HepG2 (cell line): ENCODE results near the gene GJC2. TPM values are rescaled to one million over a fixed set of nuclear protein-coding genes. Genes with fewer than 3 reads are reported as not detected.

Source experiments
- BCL6 ChIP-seq: IDR thresholded peaks from 2 replicates; pipeline ENCODE4 v1.6.1; 2016; ENCODE audit warnings: missing genetic modification reagents, missing compliant biosample characterization
- CENPX ChIP-seq: sonication (generic); formaldehyde crosslinking; IDR thresholded peaks from 2 replicates; pipeline ENCODE4 v1.9.0; 2021; ENCODE audit warnings: mild to moderate bottlenecking, missing genetic modification reagents, moderate library complexity
- EP300 ChIP-seq, 3 experiments: sonication (generic) in 1 of 3; formaldehyde crosslinking in 1 of 3; IDR thresholded peaks; 2 replicates each; pipeline versions ENCODE4 v1.5.1 to v1.6.1; 2011 to 2020; ENCODE audit warnings: low read depth in 2 of 3, low read length in 2 of 3, borderline replicate concordance in 1 of 3, improper control_type of control experiment in 1 of 3, mild to moderate bottlenecking in 1 of 3, missing genetic modification reagents in 1 of 3, moderate library complexity in 1 of 3
- HES4 ChIP-seq: sonication (generic); formaldehyde crosslinking; IDR thresholded peaks from 2 replicates; pipeline ENCODE4 v1.9.0; 2021; ENCODE audit warnings: mild to moderate bottlenecking, missing genetic modification reagents, borderline replicate concordance
- HNF4G ChIP-seq, 2 experiments: sonication (generic) in 1 of 2; formaldehyde crosslinking in 1 of 2; IDR thresholded peaks; 2 replicates each; pipeline versions ENCODE4 v1.4.0 to v1.6.1; 2011 to 2020; ENCODE audit warnings: borderline replicate concordance in 2 of 2, low read depth in 2 of 2, mild to moderate bottlenecking in 2 of 2, low read length in 1 of 2, missing genetic modification reagents in 1 of 2, moderate library complexity in 1 of 2
- NR2F2 ChIP-seq: IDR thresholded peaks from 2 replicates; pipeline ENCODE4 v1.6.1; 2012; ENCODE audit warnings: low read depth, inconsistent platforms, borderline replicate concordance
- SMARCE1 ChIP-seq: fragments of 450-650 bp; IDR thresholded peaks from 2 replicates; pipeline ENCODE4 v1.6.1; 2017; ENCODE audit warnings: borderline replicate concordance
- SNAPC2 ChIP-seq: sonication (generic); formaldehyde crosslinking; IDR thresholded peaks from 2 replicates; pipeline ENCODE4 v1.8.1; 2022; ENCODE audit warnings: mild to moderate bottlenecking, missing genetic modification reagents
- TBP ChIP-seq: sonication (generic); formaldehyde crosslinking; IDR thresholded peaks from 2 replicates; pipeline ENCODE4 v1.5.0; 2020; ENCODE audit warnings: missing genetic modification reagents
- ZFYVE20 ChIP-seq: sonication (generic); formaldehyde crosslinking; IDR thresholded peaks from 2 replicates; pipeline ENCODE4 v1.8.0; 2023; ENCODE audit warnings: low read depth, mild to moderate bottlenecking, moderate library complexity, missing genetic modification reagents, borderline replicate concordance
- ZNF230 ChIP-seq: sonication (generic); formaldehyde crosslinking; IDR thresholded peaks from 2 replicates; pipeline ENCODE4 v1.4.0; 2020; ENCODE audit warnings: mild to moderate bottlenecking, missing genetic modification reagents
- ZNF253 ChIP-seq: sonication (generic); formaldehyde crosslinking; IDR thresholded peaks from 2 replicates; pipeline ENCODE4 v1.8.0; 2022; ENCODE audit warnings: mild to moderate bottlenecking, missing genetic modification reagents, borderline replicate concordance
- polyA plus RNA-seq, 8 experiments: library from polyadenylated mRNA; depleted of rRNA in 3 of 8; stranded (reverse) in 7 of 8; unstranded in 1 of 8; fragments of >200 nt; fragmentation: Illumina TruSeq in 4 of 8; extraction: Trizol in 4 of 8; gene quantifications; 2 replicates each; pipeline versions ENCODE4 v1.2.1 to v1.2.3, GENCODE V29; 2011 to 2016; ENCODE audit warnings: low read depth in 4 of 8, missing spikeins in 1 of 8, mixed read lengths in 1 of 8; ENCODE audit not compliant: insufficient read depth in 1 of 8
- total RNA-seq, 5 experiments: library from RNA; depleted of rRNA; stranded (reverse); fragments of >200 nt; fragmentation: Illumina TruSeq; extraction: Trizol; gene quantifications; 2 replicates each; pipeline ENCODE4 v1.2.3, GENCODE V29; 2016; ENCODE audit warnings: low read depth in 1 of 5
- TF ChIP-seq, protein P1 (sequence below): sonication (generic); formaldehyde crosslinking; IDR thresholded peaks from 2 replicates; pipeline ENCODE4 v1.8.1; 2023; ENCODE audit warnings: missing genetic modification reagents, inconsistent platforms, borderline replicate concordance
- TF ChIP-seq, protein P2 (sequence below): IDR thresholded peaks from 2 replicates; pipeline ENCODE4 v1.6.1; 2012; ENCODE audit warnings: low read length, improper control_type of control experiment
- TF ChIP-seq, protein P3 (sequence below): sonication (generic); formaldehyde crosslinking; IDR thresholded peaks from 2 replicates; pipeline ENCODE4 v1.9.0; 2022; ENCODE audit warnings: low read depth, missing genetic modification reagents
- TF ChIP-seq, protein P4 (sequence below): IDR thresholded peaks from 2 replicates; pipeline ENCODE4 v1.6.1; 2016; ENCODE audit warnings: low read depth, missing genetic modification reagents, missing compliant biosample characterization

The GJC2 gene
- total and polyA plus RNA-seq, 2 of the 13 experiments (the other 11 are each of a cell fraction or from before 2014, with no cell fraction given), result 1.6 to 3.8 TPM

DNA sequence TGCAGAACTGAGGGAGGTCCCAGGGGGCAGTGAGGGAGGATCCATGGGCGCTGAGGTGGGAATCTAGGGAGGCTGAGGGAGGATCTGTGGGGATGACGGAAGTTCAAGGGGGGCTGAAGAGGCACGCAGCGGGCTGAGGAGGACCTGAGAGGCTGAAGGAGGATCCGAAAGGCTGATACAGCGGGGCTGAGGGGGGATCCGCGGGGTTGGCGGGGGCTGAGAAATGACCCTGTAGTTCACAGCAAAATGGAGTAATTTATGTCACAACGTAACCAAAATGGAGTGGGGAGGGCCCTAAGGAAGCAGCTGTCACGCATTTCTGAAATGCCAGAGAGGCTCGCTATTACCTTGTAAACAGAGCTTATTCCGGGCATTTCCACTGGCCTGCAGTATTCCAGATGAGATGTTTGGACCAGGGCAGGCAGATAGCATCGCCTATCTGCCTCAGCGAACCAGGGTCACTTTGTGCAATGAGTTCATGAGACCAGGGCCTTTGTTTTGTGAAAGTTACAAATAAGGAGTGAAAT is 39.7 kb upstream of the GJC2 start (continued):
- TF ChIP-seq, protein P1, sequence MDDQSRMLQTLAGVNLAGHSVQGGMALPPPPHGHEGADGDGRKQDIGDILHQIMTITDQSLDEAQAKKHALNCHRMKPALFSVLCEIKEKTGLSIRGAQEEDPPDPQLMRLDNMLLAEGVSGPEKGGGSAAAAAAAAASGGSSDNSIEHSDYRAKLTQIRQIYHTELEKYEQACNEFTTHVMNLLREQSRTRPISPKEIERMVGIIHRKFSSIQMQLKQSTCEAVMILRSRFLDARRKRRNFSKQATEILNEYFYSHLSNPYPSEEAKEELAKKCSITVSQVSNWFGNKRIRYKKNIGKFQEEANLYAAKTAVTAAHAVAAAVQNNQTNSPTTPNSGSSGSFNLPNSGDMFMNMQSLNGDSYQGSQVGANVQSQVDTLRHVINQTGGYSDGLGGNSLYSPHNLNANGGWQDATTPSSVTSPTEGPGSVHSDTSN (CRISPR knock-in tag), result no peak
- TF ChIP-seq ZFYVE20 (CRISPR knock-in tag), result no peak
- no peak for TF ChIP-seq ZNF230
- TF ChIP-seq HNF4G (IDR thresholded peaks at IDR 0.05; ENCODE audit: borderline replicate concordance, low read depth, low read length), result no peak
- no peak for TF ChIP-seq HNF4G (CRISPR knock-in tag; IDR thresholded peaks at IDR 0.05; ENCODE audit: borderline replicate concordance, low read depth)
- no peak for TF ChIP-seq TBP (CRISPR knock-in tag)
- TF ChIP-seq NR2F2, result no peak
- TF ChIP-seq EP300 (IDR thresholded peaks at IDR 0.05; ENCODE audit: low read depth in 2 of 2, low read length in 2 of 2), result no peak
- TF ChIP-seq EP300 (CRISPR knock-in tag; IDR thresholded peaks at IDR 0.05; ENCODE audit: borderline replicate concordance), result 0 out of 2 replicates have a peak, but pooled peaks have one; percentile 11
- no peak for TF ChIP-seq SMARCE1
- TF ChIP-seq, protein P2, sequence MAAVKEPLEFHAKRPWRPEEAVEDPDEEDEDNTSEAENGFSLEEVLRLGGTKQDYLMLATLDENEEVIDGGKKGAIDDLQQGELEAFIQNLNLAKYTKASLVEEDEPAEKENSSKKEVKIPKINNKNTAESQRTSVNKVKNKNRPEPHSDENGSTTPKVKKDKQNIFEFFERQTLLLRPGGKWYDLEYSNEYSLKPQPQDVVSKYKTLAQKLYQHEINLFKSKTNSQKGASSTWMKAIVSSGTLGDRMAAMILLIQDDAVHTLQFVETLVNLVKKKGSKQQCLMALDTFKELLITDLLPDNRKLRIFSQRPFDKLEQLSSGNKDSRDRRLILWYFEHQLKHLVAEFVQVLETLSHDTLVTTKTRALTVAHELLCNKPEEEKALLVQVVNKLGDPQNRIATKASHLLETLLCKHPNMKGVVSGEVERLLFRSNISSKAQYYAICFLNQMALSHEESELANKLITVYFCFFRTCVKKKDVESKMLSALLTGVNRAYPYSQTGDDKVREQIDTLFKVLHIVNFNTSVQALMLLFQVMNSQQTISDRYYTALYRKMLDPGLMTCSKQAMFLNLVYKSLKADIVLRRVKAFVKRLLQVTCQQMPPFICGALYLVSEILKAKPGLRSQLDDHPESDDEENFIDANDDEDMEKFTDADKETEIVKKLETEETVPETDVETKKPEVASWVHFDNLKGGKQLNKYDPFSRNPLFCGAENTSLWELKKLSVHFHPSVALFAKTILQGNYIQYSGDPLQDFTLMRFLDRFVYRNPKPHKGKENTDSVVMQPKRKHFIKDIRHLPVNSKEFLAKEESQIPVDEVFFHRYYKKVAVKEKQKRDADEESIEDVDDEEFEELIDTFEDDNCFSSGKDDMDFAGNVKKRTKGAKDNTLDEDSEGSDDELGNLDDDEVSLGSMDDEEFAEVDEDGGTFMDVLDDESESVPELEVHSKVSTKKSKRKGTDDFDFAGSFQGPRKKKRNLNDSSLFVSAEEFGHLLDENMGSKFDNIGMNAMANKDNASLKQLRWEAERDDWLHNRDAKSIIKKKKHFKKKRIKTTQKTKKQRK, result no peak
- TF ChIP-seq BCL6, result 0 out of 2 replicates have a peak, but pooled peaks have one; percentile 13
- TF ChIP-seq, protein P3, sequence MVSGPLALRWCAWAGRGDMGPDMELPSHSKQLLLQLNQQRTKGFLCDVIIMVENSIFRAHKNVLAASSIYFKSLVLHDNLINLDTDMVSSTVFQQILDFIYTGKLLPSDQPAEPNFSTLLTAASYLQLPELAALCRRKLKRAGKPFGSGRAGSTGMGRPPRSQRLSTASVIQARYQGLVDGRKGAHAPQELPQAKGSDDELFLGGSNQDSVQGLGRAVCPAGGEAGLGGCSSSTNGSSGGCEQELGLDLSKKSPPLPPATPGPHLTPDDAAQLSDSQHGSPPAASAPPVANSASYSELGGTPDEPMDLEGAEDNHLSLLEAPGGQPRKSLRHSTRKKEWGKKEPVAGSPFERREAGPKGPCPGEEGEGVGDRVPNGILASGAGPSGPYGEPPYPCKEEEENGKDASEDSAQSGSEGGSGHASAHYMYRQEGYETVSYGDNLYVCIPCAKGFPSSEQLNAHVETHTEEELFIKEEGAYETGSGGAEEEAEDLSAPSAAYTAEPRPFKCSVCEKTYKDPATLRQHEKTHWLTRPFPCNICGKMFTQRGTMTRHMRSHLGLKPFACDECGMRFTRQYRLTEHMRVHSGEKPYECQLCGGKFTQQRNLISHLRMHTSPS (CRISPR knock-in tag), result no peak
- no peak for TF ChIP-seq HES4
- TF ChIP-seq CENPX (CRISPR knock-in tag), result no peak
- no peak for TF ChIP-seq ZNF253 (CRISPR knock-in tag)
- no peak for TF ChIP-seq SNAPC2 (CRISPR knock-in tag)
- TF ChIP-seq, protein P4, sequence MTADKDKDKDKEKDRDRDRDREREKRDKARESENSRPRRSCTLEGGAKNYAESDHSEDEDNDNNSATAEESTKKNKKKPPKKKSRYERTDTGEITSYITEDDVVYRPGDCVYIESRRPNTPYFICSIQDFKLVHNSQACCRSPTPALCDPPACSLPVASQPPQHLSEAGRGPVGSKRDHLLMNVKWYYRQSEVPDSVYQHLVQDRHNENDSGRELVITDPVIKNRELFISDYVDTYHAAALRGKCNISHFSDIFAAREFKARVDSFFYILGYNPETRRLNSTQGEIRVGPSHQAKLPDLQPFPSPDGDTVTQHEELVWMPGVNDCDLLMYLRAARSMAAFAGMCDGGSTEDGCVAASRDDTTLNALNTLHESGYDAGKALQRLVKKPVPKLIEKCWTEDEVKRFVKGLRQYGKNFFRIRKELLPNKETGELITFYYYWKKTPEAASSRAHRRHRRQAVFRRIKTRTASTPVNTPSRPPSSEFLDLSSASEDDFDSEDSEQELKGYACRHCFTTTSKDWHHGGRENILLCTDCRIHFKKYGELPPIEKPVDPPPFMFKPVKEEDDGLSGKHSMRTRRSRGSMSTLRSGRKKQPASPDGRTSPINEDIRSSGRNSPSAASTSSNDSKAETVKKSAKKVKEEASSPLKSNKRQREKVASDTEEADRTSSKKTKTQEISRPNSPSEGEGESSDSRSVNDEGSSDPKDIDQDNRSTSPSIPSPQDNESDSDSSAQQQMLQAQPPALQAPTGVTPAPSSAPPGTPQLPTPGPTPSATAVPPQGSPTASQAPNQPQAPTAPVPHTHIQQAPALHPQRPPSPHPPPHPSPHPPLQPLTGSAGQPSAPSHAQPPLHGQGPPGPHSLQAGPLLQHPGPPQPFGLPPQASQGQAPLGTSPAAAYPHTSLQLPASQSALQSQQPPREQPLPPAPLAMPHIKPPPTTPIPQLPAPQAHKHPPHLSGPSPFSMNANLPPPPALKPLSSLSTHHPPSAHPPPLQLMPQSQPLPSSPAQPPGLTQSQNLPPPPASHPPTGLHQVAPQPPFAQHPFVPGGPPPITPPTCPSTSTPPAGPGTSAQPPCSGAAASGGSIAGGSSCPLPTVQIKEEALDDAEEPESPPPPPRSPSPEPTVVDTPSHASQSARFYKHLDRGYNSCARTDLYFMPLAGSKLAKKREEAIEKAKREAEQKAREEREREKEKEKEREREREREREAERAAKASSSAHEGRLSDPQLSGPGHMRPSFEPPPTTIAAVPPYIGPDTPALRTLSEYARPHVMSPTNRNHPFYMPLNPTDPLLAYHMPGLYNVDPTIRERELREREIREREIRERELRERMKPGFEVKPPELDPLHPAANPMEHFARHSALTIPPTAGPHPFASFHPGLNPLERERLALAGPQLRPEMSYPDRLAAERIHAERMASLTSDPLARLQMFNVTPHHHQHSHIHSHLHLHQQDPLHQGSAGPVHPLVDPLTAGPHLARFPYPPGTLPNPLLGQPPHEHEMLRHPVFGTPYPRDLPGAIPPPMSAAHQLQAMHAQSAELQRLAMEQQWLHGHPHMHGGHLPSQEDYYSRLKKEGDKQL, result no peak
